ENCODE measurements around the gene WDR36. TPM values are rescaled to one million over a fixed set of nuclear protein-coding genes. Genes with fewer than 3 reads are reported as not detected.

The WDR36 gene
- total RNA-seq, result 69.4 and 75.0 TPM in 2 replicates

DNA sequence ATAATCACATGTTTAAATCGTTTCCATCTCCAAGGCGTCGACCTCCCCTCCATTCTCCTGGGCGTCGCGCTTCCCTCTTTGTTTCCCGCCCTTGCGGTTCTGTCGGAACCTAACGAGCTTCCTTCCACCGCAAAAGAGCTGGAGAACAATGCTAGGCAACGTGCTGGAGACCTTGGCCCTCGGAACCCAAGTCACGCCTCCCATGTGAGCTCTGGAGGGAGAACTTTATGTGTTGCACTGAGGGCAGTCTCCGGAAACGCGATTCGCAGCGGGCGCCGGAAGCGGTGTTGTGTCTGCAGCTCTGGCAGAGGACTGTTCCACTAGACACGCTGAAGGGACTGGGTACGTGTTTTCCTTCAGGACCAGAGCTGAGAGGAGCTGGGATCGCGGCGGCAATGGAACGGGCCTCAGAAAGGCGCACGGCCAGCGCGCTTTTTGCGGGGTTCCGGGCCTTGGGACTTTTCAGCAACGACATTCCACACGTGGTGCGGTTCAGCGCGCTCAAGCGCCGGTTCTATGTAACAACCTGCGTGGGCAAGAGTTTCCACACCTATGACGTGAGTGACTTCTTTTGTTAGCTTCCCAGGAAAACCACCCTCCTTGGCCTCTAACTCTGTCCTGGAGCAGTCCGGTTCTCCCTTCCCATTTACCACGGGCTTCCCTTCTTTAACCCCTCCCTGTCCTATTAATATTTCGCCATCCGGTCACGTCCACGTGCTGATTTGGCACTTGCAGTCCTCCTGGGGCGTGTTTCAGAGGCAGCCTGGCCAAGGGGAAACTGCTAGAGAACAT, at the start of gene WDR36:
WDR36 (plus strand) TSS at position 287 of the 792 bp plus-strand sequence; CDS start at position 396, 109 bp downstream.

DNA sequence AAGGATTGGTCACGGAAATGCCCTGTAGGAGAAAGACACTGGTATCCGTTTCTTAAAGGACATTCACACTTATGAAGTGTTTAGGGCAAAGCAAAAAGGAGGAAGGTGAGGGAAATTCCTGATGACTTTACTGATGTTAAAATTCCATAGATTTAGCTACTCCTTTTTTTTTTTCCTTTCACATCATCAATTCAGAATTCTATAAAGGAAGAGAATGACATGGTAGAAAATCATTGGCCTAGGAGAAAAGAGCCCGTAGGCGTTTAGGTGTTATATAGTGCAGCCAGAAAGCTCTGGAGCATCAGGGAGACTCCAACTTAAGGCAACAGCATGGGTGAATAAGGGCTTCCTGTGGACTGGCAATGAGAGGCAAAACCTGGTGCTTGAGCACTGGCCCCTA, 20.7 kb upstream of the WDR36 start, which contains the start of gene TSLP:
TSLP (plus strand) TSS at position 301 of the 400 bp plus-strand sequence. CDS start 178 bp downstream, outside the sequence.

Other genes with a start within 250 kb of the WDR36 start
- gene TSLP, start 20.6 kb upstream of the WDR36 start, total RNA-seq, result 1.2 and 1.4 TPM in 2 replicates
- 0.07 and 0.34 TPM in 2 replicates for gene CAMK4, start 132.0 kb downstream of the WDR36 start, total RNA-seq